PFSK-1 (cell line): Measurements from ENCODE around the gene C20orf173.

Experiments used
- FOXP2 ChIP-seq: optimal IDR thresholded peaks from 2 replicates; pipeline ENCODE3; 2011; ENCODE audit warnings: borderline replicate concordance, control low read depth, inconsistent platforms; ENCODE audit not compliant: insufficient read depth; ENCODE audit errors: extremely low read length, extremely low read depth
- POLR2AphosphoS5 ChIP-seq: IDR thresholded peaks from 2 replicates; pipeline ENCODE4 v1.6.1; 2012; ENCODE audit warnings: low read depth, mild to moderate bottlenecking, control low read depth, low read length, moderate library complexity
- REST ChIP-seq, 2 experiments: IDR thresholded peaks; 2 replicates each; pipeline versions ENCODE4 v1.6.1 to v1.8.0; 2011 to 2012; ENCODE audit warnings: low read depth in 2 of 2, low read length in 2 of 2, control low read depth in 1 of 2, inconsistent platforms in 1 of 2, mild to moderate bottlenecking in 1 of 2, moderate library complexity in 1 of 2; ENCODE audit not compliant: insufficient read depth in 1 of 2
- SIN3A ChIP-seq: IDR thresholded peaks from 2 replicates; pipeline ENCODE4 v1.6.1; 2012; ENCODE audit warnings: mild to moderate bottlenecking, low read length, moderate library complexity, borderline replicate concordance; ENCODE audit not compliant: insufficient read depth
- TAF1 ChIP-seq: IDR thresholded peaks from 2 replicates; pipeline ENCODE4 v1.6.1; 2012; ENCODE audit warnings: low read length, control low read depth, borderline replicate concordance; ENCODE audit not compliant: insufficient read depth

- no peak for TF ChIP-seq TAF1
- TF ChIP-seq POLR2AphosphoS5 = no peak
- no peak for TF ChIP-seq SIN3A
- TF ChIP-seq REST (IDR thresholded peaks at IDR 0.05; ENCODE audit: insufficient read depth in 1 of 2, low read depth in 2 of 2, low read length in 2 of 2) = no peak
- no peak for TF ChIP-seq FOXP2
Measured at GRCh38 chr20:35560105-35560511, 30.7 kb upstream of the C20orf173 start.
